Mononuclear cell (primary cell): ENCODE data around the gene CITED4. TPM values are rescaled to one million over a fixed set of nuclear protein-coding genes. Genes with fewer than 3 reads are reported as not detected.

ENCODE experiments used
- H3K27me3 ChIP-seq: 2 replicates; pipeline ENCODE4 v1.6.0; 2011; ENCODE audit warnings: low read length, control low read depth; ENCODE audit not compliant: insufficient read depth
- H3K4me1 ChIP-seq: 2 replicates; pipeline ENCODE4 v1.5.1; 2011; ENCODE audit warnings: mild to moderate bottlenecking, low read length, control low read depth; ENCODE audit not compliant: insufficient read depth
- H3K4me3 ChIP-seq: 2 replicates; pipeline ENCODE4 v1.5.1; 2011; ENCODE audit warnings: mild to moderate bottlenecking, low read length, moderate library complexity
- H3K9me3 ChIP-seq: 2 replicates; pipeline ENCODE4 v1.5.1; 2011; ENCODE audit warnings: low read depth, mild to moderate bottlenecking, control low read depth, low read length
- total RNA-seq: library from RNA; depleted of rRNA; stranded (reverse); fragments of >200 nt; gene quantifications from one replicate; pipeline ENCODE4 v1.2.3, GENCODE V29; 2012

Gene CITED4
- total RNA-seq = 14.4 TPM

GRCh38 chr1:40862008-40862863 is at the start of gene CITED4:
Gene CITED4 (minus strand): TSS chr1:40862363. CDS start chr1:40862127, 236 bp downstream.
- Histone ChIP-seq H3K9me3 (no peaks in the 10 kb centered on the region), H3K4me1 (peaks cover 25% of the 10 kb centered on the region), H3K27me3 (no peaks in the 10 kb centered on the region), H3K4me3 (peak within 1 kb of the TSS; percentile 55)

- Histone ChIP-seq H3K27me3 (no peaks in the 10 kb centered on the region), H3K9me3 (no peaks in the 10 kb centered on the region), H3K4me3 (no peak overlapping the region), H3K4me1 (peaks cover 13% of the 10 kb centered on the region)
These were observed 48.9 kb upstream of the CITED4 start for GRCh38 chr1:40911105-40911504.

- Histone ChIP-seq H3K27me3 (no peaks in the 10 kb centered on the region), H3K4me1 (peaks cover 29% of the 10 kb centered on the region), H3K9me3 (no peaks in the 10 kb centered on the region), H3K4me3 (no peak overlapping the region)
These were observed 47.1 kb upstream of the CITED4 start for GRCh38 chr1:40909281-40909680.

- Histone ChIP-seq H3K4me3 (no peak overlapping the region), H3K9me3 (no peaks in the 10 kb centered on the region), H3K27me3 (no peaks in the 10 kb centered on the region), H3K4me1 (peaks cover 31% of the 10 kb centered on the region)
These were observed 46.2 kb upstream of the CITED4 start for GRCh38 chr1:40908350-40908749.

GRCh38 chr1:40907899-40908298 is 45.7 kb upstream of the CITED4 start:
- Histone ChIP-seq H3K27me3 (no peaks in the 10 kb centered on the region), H3K4me3 (no peak overlapping the region), H3K9me3 (no peaks in the 10 kb centered on the region), H3K4me1 (peaks cover 31% of the 10 kb centered on the region)

GRCh38 chr1:40906781-40907400 is 44.7 kb upstream of the CITED4 start:
- peaks cover 35% of the 10 kb centered on the region for H3K4me1 ChIP-seq
- H3K27me3 ChIP-seq = no peaks in the 10 kb centered on the region
- no peaks in the 10 kb centered on the region for H3K9me3 ChIP-seq
- H3K4me3 ChIP-seq = no peak overlapping the region

GRCh38 chr1:40905061-40905460 is 42.9 kb upstream of the CITED4 start:
- H3K4me1 ChIP-seq = peaks cover 35% of the 10 kb centered on the region
- H3K4me3 ChIP-seq = no peak overlapping the region
- no peaks in the 10 kb centered on the region for H3K27me3 ChIP-seq
- no peaks in the 10 kb centered on the region for H3K9me3 ChIP-seq

- Histone ChIP-seq H3K4me3 (no peak overlapping the region), H3K9me3 (no peaks in the 10 kb centered on the region), H3K4me1 (peaks cover 49% of the 10 kb centered on the region), H3K27me3 (no peaks in the 10 kb centered on the region)
These were observed 40.9 kb upstream of the CITED4 start for GRCh38 chr1:40903106-40903505.

GRCh38 chr1:40901886-40902852 is 40.0 kb upstream of the CITED4 start:
- no peak overlapping the region for H3K4me3 ChIP-seq
- no peaks in the 10 kb centered on the region for H3K27me3 ChIP-seq
- H3K4me1 ChIP-seq = peaks cover 49% of the 10 kb centered on the region

GRCh38 chr1:40899230-40899870 is 37.2 kb upstream of the CITED4 start:
- Histone ChIP-seq H3K4me1 (peaks cover 23% of the 10 kb centered on the region), H3K4me3 (no peak overlapping the region), H3K27me3 (no peaks in the 10 kb centered on the region), H3K9me3 (peaks cover 10% of the 10 kb centered on the region)

More at GRCh38 chr1:40901886-40902852, 40.0 kb upstream of the CITED4 start:
- H3K9me3 ChIP-seq = no peaks in the 10 kb centered on the region

- H3K27me3 ChIP-seq = no peaks in the 10 kb centered on the region
These were observed 36.3 kb upstream of the CITED4 start for GRCh38 chr1:40898431-40898901.

GRCh38 chr1:40897513-40897912 is 35.4 kb upstream of the CITED4 start:
- peaks cover 19% of the 10 kb centered on the region for H3K4me1 ChIP-seq
- H3K9me3 ChIP-seq = peaks cover 16% of the 10 kb centered on the region
- H3K4me3 ChIP-seq = no peak overlapping the region
- H3K27me3 ChIP-seq = no peaks in the 10 kb centered on the region

More at GRCh38 chr1:40898431-40898901, 36.3 kb upstream of the CITED4 start:
- Histone ChIP-seq H3K4me1 (peaks cover 20% of the 10 kb centered on the region), H3K4me3 (no peak overlapping the region), H3K9me3 (peaks cover 16% of the 10 kb centered on the region)

GRCh38 chr1:40896482-40896881 is 34.3 kb upstream of the CITED4 start:
- Histone ChIP-seq H3K4me3 (no peak overlapping the region), H3K9me3 (peaks cover 16% of the 10 kb centered on the region), H3K4me1 (peaks cover 25% of the 10 kb centered on the region), H3K27me3 (no peaks in the 10 kb centered on the region)

- no peak overlapping the region for H3K4me3 ChIP-seq
- peaks cover 16% of the 10 kb centered on the region for H3K9me3 ChIP-seq
These were observed 33.4 kb upstream of the CITED4 start for GRCh38 chr1:40895601-40896000.

More at GRCh38 chr1:40895601-40896000, 33.4 kb upstream of the CITED4 start:
- peaks cover 34% of the 10 kb centered on the region for H3K4me1 ChIP-seq
- no peaks in the 10 kb centered on the region for H3K27me3 ChIP-seq
